ENCODE data around the gene HSD11B1. TPM values are rescaled to one million over a fixed set of nuclear protein-coding genes. Genes with fewer than 3 reads are reported as not detected.

The HSD11B1 gene
- total RNA-seq, 1 donor, result 21.6 TPM

- no peak for DNase-seq (ENCODE audit: low read depth)
- H3K4me3 ChIP-seq (ENCODE audit: low read depth, low read length), result no peak overlapping the region
- no peak for TF ChIP-seq CTCF (IDR thresholded peaks at IDR 0.05; ENCODE audit: insufficient read depth, low read depth, low read length)
Observed at GRCh38 chr1:209662879-209663327, 41.7 kb upstream of the HSD11B1 start.

GRCh38 chr1:209667103-209667502, 37.5 kb upstream of the HSD11B1 start:
- no peak for DNase-seq (ENCODE audit: low read depth)
- TF ChIP-seq CTCF (IDR thresholded peaks at IDR 0.05; ENCODE audit: insufficient read depth, low read depth, low read length), result no peak
- H3K4me3 ChIP-seq (ENCODE audit: low read depth, low read length), result no peak overlapping the region

- no peak overlapping the region for H3K4me3 ChIP-seq (ENCODE audit: low read depth, low read length)
- TF ChIP-seq CTCF (IDR thresholded peaks at IDR 0.05; ENCODE audit: insufficient read depth, low read depth, low read length), result no peak
- no peak for DNase-seq (ENCODE audit: low read depth)
Observed at GRCh38 chr1:209667708-209668107, 36.9 kb upstream of the HSD11B1 start.

GRCh38 chr1:209670441-209671082, 34.1 kb upstream of the HSD11B1 start:
- no peak overlapping the region for H3K4me3 ChIP-seq (ENCODE audit: low read depth, low read length)
- no peak for DNase-seq (ENCODE audit: low read depth)
- no peak for TF ChIP-seq CTCF (IDR thresholded peaks at IDR 0.05; ENCODE audit: insufficient read depth, low read depth, low read length)

- no peak overlapping the region for H3K4me3 ChIP-seq (ENCODE audit: low read depth, low read length)
- TF ChIP-seq CTCF (IDR thresholded peaks at IDR 0.05; ENCODE audit: insufficient read depth, low read depth, low read length), result no peak
- no peak for DNase-seq (ENCODE audit: low read depth)
Observed at GRCh38 chr1:209672705-209673630, 31.7 kb upstream of the HSD11B1 start.

- DNase-seq (ENCODE audit: low read depth), result no peak
Observed at GRCh38 chr1:209673631-209674417, 30.8 kb upstream of the HSD11B1 start.

More at GRCh38 chr1:209673631-209674417, 30.8 kb upstream of the HSD11B1 start:
- H3K4me3 ChIP-seq (ENCODE audit: low read depth, low read length), result no peak overlapping the region
- TF ChIP-seq CTCF (IDR thresholded peaks at IDR 0.05; ENCODE audit: insufficient read depth, low read depth, low read length), result no peak

All from fibroblast of villous mesenchyme (primary cell).